Measurements from ENCODE around the gene TAF1. TPM values are rescaled to one million over a fixed set of nuclear protein-coding genes. Genes with fewer than 3 reads are reported as not detected.
"Not testable (repeated sequence)": the region's sequence is repeated elsewhere in the genome, so short reads cannot be mapped to it uniquely, and the experiment has no call there.

TAF1 gene
- total and polyA plus RNA-seq, 2 of the 13 experiments (the other 11 are each of a cell fraction or from before 2014, with no cell fraction given): 8.1 to 17.7 TPM

GRCh38 chrX:71326394-71326793 is 39.8 kb upstream of the TAF1 start:
- no peaks in the 10 kb centered on the region for H4K20me1 ChIP-seq (ENCODE audit: insufficient read depth, low read length)
- no peaks in the 10 kb centered on the region for H3K36me3 ChIP-seq (replicated peaks in 1 of 2; ENCODE audit: control insufficient read depth in 1 of 2, insufficient read depth in 2 of 2, low read length in 2 of 2)
- no peak for DNase-seq (ENCODE audit: low spot score)
- no peak overlapping the region for H2AFZ ChIP-seq (ENCODE audit: low read length)
- TF ChIP-seq GLI4 (CRISPR knock-in tag; IDR thresholded peaks at IDR 0.05; ENCODE audit: borderline replicate concordance) (no peak), SPEN (CRISPR knock-in tag; IDR thresholded peaks at IDR 0.05; ENCODE audit: low read depth) (no peak), CHD2 (IDR thresholded peaks at IDR 0.05; ENCODE audit: low read depth, low read length) (no peak)
- H3K4me3 ChIP-seq (replicated peaks in 1 of 3; ENCODE audit: insufficient read depth in 1 of 3, low read depth in 2 of 3, low read length in 3 of 3): no peak overlapping the region
- ChIA-PET CTCF (ENCODE audit: low intra/inter-chr PET ratio, low total read pairs) (no interaction called here), POLR2A (no interaction called here)
- 97% methylated on average over 3 of the region's 3 CpGs for WGBS (ENCODE audit: low lambda C conversion rate)
- no peaks in the 10 kb centered on the region for H3K27me3 ChIP-seq (ENCODE audit: control insufficient read depth in 1 of 2, insufficient read depth in 2 of 2, low read length in 2 of 2)
- BruUV-seq (replicated peaks): no TSS peak
- no peak overlapping the region for H3K9ac ChIP-seq (ENCODE audit: insufficient read depth, low read depth, low read length)
- ATAC-seq: no peak
- no peak for FAIRE-seq
- H3K4me1 ChIP-seq (ENCODE audit: insufficient read depth, low read length): no peaks in the 10 kb centered on the region
- intact Hi-C loops (cut with micrococcal nuclease; ENCODE audit: unreplicated experiment): no loop called here
- in situ Hi-C loops (cut with HindIII; ENCODE audit: extremely low pct_ligation_motif_present, low pct_unique_long_range_greater_than_20kb): no loop called here
- H3K79me2 ChIP-seq (ENCODE audit: insufficient read depth, low read length): no peaks in the 10 kb centered on the region
- H3K9me3 ChIP-seq (ENCODE audit: low read length): no peaks in the 10 kb centered on the region
- no peak overlapping the region for H3K27ac ChIP-seq (ENCODE audit: extremely low read length, insufficient read depth, low read length)
- no peak overlapping the region for H3K4me2 ChIP-seq (ENCODE audit: low read depth, low read length)

GRCh38 chrX:71349151-71349665 is 16.9 kb upstream of the TAF1 start:
- peaks cover 13% of the 10 kb centered on the region for H3K4me1 ChIP-seq (ENCODE audit: insufficient read depth, low read length)
- H3K27ac ChIP-seq (ENCODE audit: extremely low read length, insufficient read depth, low read length); H3K9me3 ChIP-seq (ENCODE audit: low read length); intact Hi-C loops (cut with micrococcal nuclease; ENCODE audit: unreplicated experiment); DNase-seq (ENCODE audit: low spot score); FAIRE-seq; H3K36me3 ChIP-seq (replicated peaks in 1 of 2; ENCODE audit: control insufficient read depth in 1 of 2, insufficient read depth in 2 of 2, low read length in 2 of 2); ATAC-seq; H2AFZ ChIP-seq (ENCODE audit: low read length); in situ Hi-C loops (cut with HindIII; ENCODE audit: extremely low pct_ligation_motif_present, low pct_unique_long_range_greater_than_20kb); H3K27me3 ChIP-seq (ENCODE audit: control insufficient read depth in 1 of 2, insufficient read depth in 2 of 2, low read length in 2 of 2); H3K4me3 ChIP-seq (replicated peaks in 1 of 3; ENCODE audit: insufficient read depth in 1 of 3, low read depth in 2 of 3, low read length in 3 of 3); H3K9ac ChIP-seq (ENCODE audit: insufficient read depth, low read depth, low read length); H3K4me2 ChIP-seq (ENCODE audit: low read depth, low read length); CTCF ChIA-PET (ENCODE audit: low intra/inter-chr PET ratio, low total read pairs); H4K20me1 ChIP-seq (ENCODE audit: insufficient read depth, low read length); H3K79me2 ChIP-seq (ENCODE audit: insufficient read depth, low read length); BruUV-seq (replicated peaks); POLR2A ChIA-PET: not testable (repeated sequence)
- 56% methylated on average over 2 of the region's 5 CpGs for WGBS (ENCODE audit: low lambda C conversion rate)

Measured in HepG2 (cell line).